GM12878 (cell line): ENCODE data around the gene FXYD4.

Source experiments
- POU2F2 ChIP-seq: IDR thresholded peaks from 3 replicates; pipeline ENCODE4 v1.6.1; 2011; ENCODE audit warnings: low read depth, mild to moderate bottlenecking, low read length, borderline replicate concordance
- SREBF2 ChIP-seq: IDR thresholded peaks from 2 replicates; pipeline ENCODE4 v1.6.1; 2012; ENCODE audit warnings: mild to moderate bottlenecking, low read length
- TF ChIP-seq, protein P1 (sequence below): IDR thresholded peaks from 2 replicates; pipeline ENCODE4 v1.6.1; 2011; ENCODE audit warnings: low read depth, low read length, improper control_type of control experiment, borderline replicate concordance
- TF ChIP-seq, protein P2 (sequence below), 3 experiments: IDR thresholded peaks in 2 of 3; conservative IDR thresholded peaks in 1 of 3; 2 replicates each; pipeline ENCODE4 v1.5.1; 2011; ENCODE audit warnings: low read depth in 3 of 3, low read length in 3 of 3, mild to moderate bottlenecking in 3 of 3, control low read depth in 2 of 3, moderate library complexity in 2 of 3, inconsistent platforms in 1 of 3, mixed read lengths in 1 of 3; ENCODE audit not compliant: control insufficient read depth in 2 of 3, insufficient read depth in 1 of 3; ENCODE audit errors: extremely low read depth in 1 of 3

DNA sequence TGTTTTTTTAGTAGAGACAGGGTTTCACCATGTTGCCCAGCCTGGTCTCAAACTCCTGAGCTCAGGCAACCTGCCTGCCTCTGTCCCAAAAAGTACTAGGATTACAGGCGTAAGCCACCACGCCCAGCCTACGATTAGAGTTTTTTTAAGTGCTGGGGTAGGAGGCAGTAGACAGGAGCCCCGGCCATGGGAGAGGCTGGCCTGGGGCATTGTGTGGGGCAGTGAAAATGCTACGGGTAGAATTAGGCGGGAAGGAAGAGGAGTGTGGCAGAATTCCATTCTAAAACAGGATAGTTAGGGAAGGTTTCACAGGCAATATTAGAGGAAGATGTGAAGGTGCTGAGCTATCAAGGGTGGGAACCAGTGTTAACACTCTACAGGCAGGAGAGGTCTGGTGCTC lies 31.3 kb upstream of the FXYD4 start:
- TF ChIP-seq, protein P1, sequence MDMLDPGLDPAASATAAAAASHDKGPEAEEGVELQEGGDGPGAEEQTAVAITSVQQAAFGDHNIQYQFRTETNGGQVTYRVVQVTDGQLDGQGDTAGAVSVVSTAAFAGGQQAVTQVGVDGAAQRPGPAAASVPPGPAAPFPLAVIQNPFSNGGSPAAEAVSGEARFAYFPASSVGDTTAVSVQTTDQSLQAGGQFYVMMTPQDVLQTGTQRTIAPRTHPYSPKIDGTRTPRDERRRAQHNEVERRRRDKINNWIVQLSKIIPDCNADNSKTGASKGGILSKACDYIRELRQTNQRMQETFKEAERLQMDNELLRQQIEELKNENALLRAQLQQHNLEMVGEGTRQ = no peak
- TF ChIP-seq, protein P2, sequence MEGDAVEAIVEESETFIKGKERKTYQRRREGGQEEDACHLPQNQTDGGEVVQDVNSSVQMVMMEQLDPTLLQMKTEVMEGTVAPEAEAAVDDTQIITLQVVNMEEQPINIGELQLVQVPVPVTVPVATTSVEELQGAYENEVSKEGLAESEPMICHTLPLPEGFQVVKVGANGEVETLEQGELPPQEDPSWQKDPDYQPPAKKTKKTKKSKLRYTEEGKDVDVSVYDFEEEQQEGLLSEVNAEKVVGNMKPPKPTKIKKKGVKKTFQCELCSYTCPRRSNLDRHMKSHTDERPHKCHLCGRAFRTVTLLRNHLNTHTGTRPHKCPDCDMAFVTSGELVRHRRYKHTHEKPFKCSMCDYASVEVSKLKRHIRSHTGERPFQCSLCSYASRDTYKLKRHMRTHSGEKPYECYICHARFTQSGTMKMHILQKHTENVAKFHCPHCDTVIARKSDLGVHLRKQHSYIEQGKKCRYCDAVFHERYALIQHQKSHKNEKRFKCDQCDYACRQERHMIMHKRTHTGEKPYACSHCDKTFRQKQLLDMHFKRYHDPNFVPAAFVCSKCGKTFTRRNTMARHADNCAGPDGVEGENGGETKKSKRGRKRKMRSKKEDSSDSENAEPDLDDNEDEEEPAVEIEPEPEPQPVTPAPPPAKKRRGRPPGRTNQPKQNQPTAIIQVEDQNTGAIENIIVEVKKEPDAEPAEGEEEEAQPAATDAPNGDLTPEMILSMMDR (IDR thresholded peaks at IDR 0.05 in 2 of 3, conservative IDR thresholded peaks at IDR 0.05 in 1 of 3; ENCODE audit: control insufficient read depth in 2 of 3, extremely low read depth in 1 of 3, insufficient read depth in 1 of 3, low read depth in 3 of 3, low read length in 3 of 3) = no peak
- TF ChIP-seq SREBF2 = no peak
- no peak for TF ChIP-seq POU2F2
